HG02571 (cell line): ENCODE results near the gene SEMA6D.

Source experiments
- ATAC-seq: cut with Tn5 transposase; IDR thresholded peaks from one replicate; pipeline ENCODE4 v1.9.1; 2021; ENCODE audit warnings: mild to moderate bottlenecking, moderate library complexity; ENCODE audit not compliant: unreplicated experiment

SEMA6D gene

GRCh38 chr15:47717036-47717612 is at the start of gene SEMA6D:
Gene SEMA6D, plus strand, starts transcription at chr15:47717505. Its CDS starts 42,294 bp downstream, at chr15:47759799.
- ATAC-seq = no peak

- no peak for ATAC-seq
Observed at GRCh38 chr15:47669221-47669620, 48.1 kb upstream of the SEMA6D start.

GRCh38 chr15:47670365-47670764 is 46.9 kb upstream of the SEMA6D start:
- ATAC-seq = no peak

GRCh38 chr15:47673232-47673761 is 44.0 kb upstream of the SEMA6D start:
- no peak for ATAC-seq

GRCh38 chr15:47674586-47675232 is 42.6 kb upstream of the SEMA6D start:
- no peak for ATAC-seq

GRCh38 chr15:47675735-47676134 is 41.6 kb upstream of the SEMA6D start:
- ATAC-seq = no peak

- ATAC-seq = no peak
Observed at GRCh38 chr15:47678040-47678439, 39.3 kb upstream of the SEMA6D start.

GRCh38 chr15:47682661-47683060 is 34.6 kb upstream of the SEMA6D start:
- no peak for ATAC-seq

- no peak for ATAC-seq
Observed at GRCh38 chr15:47685141-47685870, 32.0 kb upstream of the SEMA6D start.

- ATAC-seq = no peak
Observed at GRCh38 chr15:47688573-47689086, 28.7 kb upstream of the SEMA6D start.

GRCh38 chr15:47689660-47690059 is 27.6 kb upstream of the SEMA6D start:
- ATAC-seq = no peak

- no peak for ATAC-seq
Observed at GRCh38 chr15:47691882-47692281, 25.4 kb upstream of the SEMA6D start.

GRCh38 chr15:47696351-47696750 is 21.0 kb upstream of the SEMA6D start:
- no peak for ATAC-seq

- no peak for ATAC-seq
Observed at GRCh38 chr15:47705281-47705997, 11.9 kb upstream of the SEMA6D start.

GRCh38 chr15:47707391-47707790 is 9.9 kb upstream of the SEMA6D start:
- no peak for ATAC-seq

GRCh38 chr15:47708161-47708980 is 8.9 kb upstream of the SEMA6D start:
- no peak for ATAC-seq

- no peak for ATAC-seq
Observed at GRCh38 chr15:47711655-47712054, 5.7 kb upstream of the SEMA6D start.

- no peak for ATAC-seq
Observed at GRCh38 chr15:47715402-47715801, 1.9 kb upstream of the SEMA6D start.

- ATAC-seq = no peak
Observed at GRCh38 chr15:47715856-47716445, 1.4 kb upstream of the SEMA6D start.

- no peak for ATAC-seq
Observed at GRCh38 chr15:47716516-47716915, 789 bp upstream of the SEMA6D start.
